Chondrocyte (in vitro differentiated cells): ENCODE measurements around the gene ATN1. TPM values are rescaled to one million over a fixed set of nuclear protein-coding genes. Genes with fewer than 3 reads are reported as not detected.
A peak's percentile ranks its signal among the peaks of the same experiment; 100 is the strongest.

ENCODE experiments used
- DNase-seq: peaks from one replicate; pipeline ENCODE4 v3.0.0; 2021; ENCODE audit warnings: mixed read lengths, low spot score
- H3K27ac Mint-ChIP-seq: one replicate; pipeline ENCODE4 v1.8.0; 2021; ENCODE audit warnings: mild to moderate bottlenecking, moderate library complexity, mixed read lengths; ENCODE audit not compliant: unreplicated experiment
- H3K27me3 Mint-ChIP-seq: 2 replicates; pipeline ENCODE4 v1.8.0; 2021; ENCODE audit warnings: low read depth, mixed read lengths
- H3K36me3 Mint-ChIP-seq: 2 replicates; pipeline ENCODE4 v1.8.0; 2021; ENCODE audit warnings: low read depth, mixed read lengths
- H3K4me1 Mint-ChIP-seq: 2 replicates; pipeline ENCODE4 v1.8.0; 2021; ENCODE audit warnings: low read depth, mild to moderate bottlenecking, mixed read lengths
- H3K4me3 Mint-ChIP-seq: one replicate; pipeline ENCODE4 v1.8.0; 2021; ENCODE audit warnings: mild to moderate bottlenecking, moderate library complexity, mixed read lengths; ENCODE audit not compliant: unreplicated experiment
- H3K9me3 Mint-ChIP-seq: 2 replicates; pipeline ENCODE4 v1.8.0; 2021; ENCODE audit warnings: low read depth, mixed read lengths
- total RNA-seq: library from RNA; stranded (reverse); gene quantifications from 3 replicates; pipeline ENCODE4 v1.2.1, GENCODE V29; 2021
- TF ChIP-seq, protein P1 (sequence below): fragments of 200-600 bp; sonication (generic); IDR thresholded peaks from 2 replicates; pipeline ENCODE4 v1.5.0; 2021; ENCODE audit warnings: antibody characterized with exemption, mild to moderate bottlenecking, moderate library complexity

ATN1 gene
- total RNA-seq, 1 donor from 2014 or later: 103 TPM

- no peaks in the 10 kb centered on the region for H3K27me3 Mint-ChIP-seq
- no peaks in the 10 kb centered on the region for H3K9me3 Mint-ChIP-seq
- no peak for DNase-seq
- no peak overlapping the region for H3K4me3 Mint-ChIP-seq
- peaks cover 62% of the 10 kb centered on the region for H3K4me1 Mint-ChIP-seq
- H3K27ac Mint-ChIP-seq: peak overlapping the region; percentile 60
- H3K36me3 Mint-ChIP-seq: peaks cover 27% of the 10 kb centered on the region
- TF ChIP-seq, protein P1, sequence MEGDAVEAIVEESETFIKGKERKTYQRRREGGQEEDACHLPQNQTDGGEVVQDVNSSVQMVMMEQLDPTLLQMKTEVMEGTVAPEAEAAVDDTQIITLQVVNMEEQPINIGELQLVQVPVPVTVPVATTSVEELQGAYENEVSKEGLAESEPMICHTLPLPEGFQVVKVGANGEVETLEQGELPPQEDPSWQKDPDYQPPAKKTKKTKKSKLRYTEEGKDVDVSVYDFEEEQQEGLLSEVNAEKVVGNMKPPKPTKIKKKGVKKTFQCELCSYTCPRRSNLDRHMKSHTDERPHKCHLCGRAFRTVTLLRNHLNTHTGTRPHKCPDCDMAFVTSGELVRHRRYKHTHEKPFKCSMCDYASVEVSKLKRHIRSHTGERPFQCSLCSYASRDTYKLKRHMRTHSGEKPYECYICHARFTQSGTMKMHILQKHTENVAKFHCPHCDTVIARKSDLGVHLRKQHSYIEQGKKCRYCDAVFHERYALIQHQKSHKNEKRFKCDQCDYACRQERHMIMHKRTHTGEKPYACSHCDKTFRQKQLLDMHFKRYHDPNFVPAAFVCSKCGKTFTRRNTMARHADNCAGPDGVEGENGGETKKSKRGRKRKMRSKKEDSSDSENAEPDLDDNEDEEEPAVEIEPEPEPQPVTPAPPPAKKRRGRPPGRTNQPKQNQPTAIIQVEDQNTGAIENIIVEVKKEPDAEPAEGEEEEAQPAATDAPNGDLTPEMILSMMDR: no peak
Observed at GRCh38 chr12:6935371-6936193, 7.8 kb downstream of the ATN1 start.

GRCh38 chr12:6936194-6936635 is 8.5 kb downstream of the ATN1 start:
- Mint-ChIP-seq H3K4me1 (peaks cover 59% of the 10 kb centered on the region), H3K27me3 (no peaks in the 10 kb centered on the region), H3K9me3 (no peaks in the 10 kb centered on the region), H3K27ac (peak overlapping the region; percentile 49), H3K36me3 (peaks cover 29% of the 10 kb centered on the region), H3K4me3 (peak overlapping the region; percentile 51)
- DNase-seq: no peak
- TF ChIP-seq, protein P1: no peak

DNA sequence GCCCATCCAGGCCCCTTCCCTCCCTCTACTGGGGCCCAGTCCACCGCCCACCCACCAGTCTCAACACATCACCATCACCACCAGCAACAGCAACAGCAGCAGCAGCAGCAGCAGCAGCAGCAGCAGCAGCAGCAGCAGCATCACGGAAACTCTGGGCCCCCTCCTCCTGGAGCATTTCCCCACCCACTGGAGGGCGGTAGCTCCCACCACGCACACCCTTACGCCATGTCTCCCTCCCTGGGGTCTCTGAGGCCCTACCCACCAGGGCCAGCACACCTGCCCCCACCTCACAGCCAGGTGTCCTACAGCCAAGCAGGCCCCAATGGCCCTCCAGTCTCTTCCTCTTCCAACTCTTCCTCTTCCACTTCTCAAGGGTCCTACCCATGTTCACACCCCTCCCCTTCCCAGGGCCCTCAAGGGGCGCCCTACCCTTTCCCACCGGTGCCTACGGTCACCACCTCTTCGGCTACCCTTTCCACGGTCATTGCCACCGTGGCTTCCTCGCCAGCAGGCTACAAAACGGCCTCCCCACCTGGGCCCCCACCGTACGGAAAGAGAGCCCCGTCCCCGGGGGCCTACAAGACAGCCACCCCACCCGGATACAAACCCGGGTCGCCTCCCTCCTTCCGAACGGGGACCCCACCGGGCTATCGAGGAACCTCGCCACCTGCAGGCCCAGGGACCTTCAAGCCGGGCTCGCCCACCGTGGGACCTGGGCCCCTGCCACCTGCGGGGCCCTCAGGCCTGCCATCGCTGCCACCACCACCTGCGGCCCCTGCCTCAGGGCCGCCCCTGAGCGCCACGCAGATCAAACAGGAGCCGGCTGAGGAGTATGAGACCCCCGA is 9.1 kb downstream of the ATN1 start:
- TF ChIP-seq, protein P1: no peak
- DNase-seq: no peak
- peaks cover 58% of the 10 kb centered on the region for H3K4me1 Mint-ChIP-seq
- peak overlapping the region; percentile 49 for H3K27ac Mint-ChIP-seq
- peak overlapping the region; percentile 72 for H3K4me3 Mint-ChIP-seq
- peaks cover 30% of the 10 kb centered on the region for H3K36me3 Mint-ChIP-seq
- H3K27me3 Mint-ChIP-seq: no peaks in the 10 kb centered on the region
- H3K9me3 Mint-ChIP-seq: no peaks in the 10 kb centered on the region

- peaks cover 58% of the 10 kb centered on the region for H3K4me1 Mint-ChIP-seq
- peaks cover 30% of the 10 kb centered on the region for H3K36me3 Mint-ChIP-seq
- no peaks in the 10 kb centered on the region for H3K9me3 Mint-ChIP-seq
- DNase-seq: no peak
- peak overlapping the region; percentile 78 for H3K27ac Mint-ChIP-seq
- TF ChIP-seq, protein P1: peak; percentile 92
- H3K27me3 Mint-ChIP-seq: no peaks in the 10 kb centered on the region
- peak overlapping the region; percentile 72 for H3K4me3 Mint-ChIP-seq
Observed at GRCh38 chr12:6937481-6938352, 10.0 kb downstream of the ATN1 start.
